GM10248 (cell line): ENCODE data around the gene GNMT.

ENCODE experiments used
- CTCF ChIA-PET: fragments of 300-600 bp; sonication (Branson Sonifier 250); formaldehyde crosslinking; extraction: SDS; loops from one replicate; lab custom pipeline; 2021; ENCODE audit warnings: antibody characterized with exemption; lab: Yijun Ruan, JAX
- POLR2A ChIA-PET: fragments of 350-650 bp; sonication (Branson Sonifier 250); formaldehyde crosslinking; extraction: SDS; loops from one replicate; lab custom pipeline; 2020; ENCODE audit warnings: antibody characterized with exemption; lab: Yijun Ruan, JAX
- DNase-seq: peaks from one replicate; pipeline ENCODE4 v3.0.0; 2012; ENCODE audit errors: extremely low spot score
- TF ChIP-seq, protein P1 (sequence below): IDR thresholded peaks from 2 replicates; pipeline ENCODE4 v1.5.1; 2012; ENCODE audit warnings: mild to moderate bottlenecking, low read depth; ENCODE audit errors: extremely low read depth, missing control alignments, control extremely low read depth

Gene GNMT

DNA sequence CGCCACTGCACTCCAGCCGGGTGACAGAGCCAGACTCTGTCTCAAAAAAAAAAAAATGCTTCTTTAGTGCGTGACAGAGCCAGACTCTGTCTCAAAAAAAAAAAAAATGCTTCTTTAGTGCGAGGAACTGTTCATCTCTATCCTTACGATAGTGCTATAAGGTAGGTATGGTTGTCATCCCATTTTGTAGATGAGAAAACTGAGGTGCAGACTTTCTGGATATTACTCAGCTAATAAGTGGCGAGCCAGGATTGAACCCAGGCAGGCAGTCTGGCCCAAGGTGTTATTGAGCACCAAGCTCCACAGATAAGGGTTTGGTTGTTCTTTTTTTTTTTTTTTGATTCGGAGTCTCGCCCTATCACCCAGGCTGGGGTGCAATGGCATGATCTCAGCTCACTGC is 41.3 kb downstream of the GNMT start:
- POLR2A ChIA-PET: interaction anchor here (0.6 to 0.7 kb wide), 2 partner anchors 18 to 345 kb away, joined by 3 to 5 read pairs; partner anchors contain the start of gene PPP2R5D
- DNase-seq: no peak
- TF ChIP-seq, protein P1, sequence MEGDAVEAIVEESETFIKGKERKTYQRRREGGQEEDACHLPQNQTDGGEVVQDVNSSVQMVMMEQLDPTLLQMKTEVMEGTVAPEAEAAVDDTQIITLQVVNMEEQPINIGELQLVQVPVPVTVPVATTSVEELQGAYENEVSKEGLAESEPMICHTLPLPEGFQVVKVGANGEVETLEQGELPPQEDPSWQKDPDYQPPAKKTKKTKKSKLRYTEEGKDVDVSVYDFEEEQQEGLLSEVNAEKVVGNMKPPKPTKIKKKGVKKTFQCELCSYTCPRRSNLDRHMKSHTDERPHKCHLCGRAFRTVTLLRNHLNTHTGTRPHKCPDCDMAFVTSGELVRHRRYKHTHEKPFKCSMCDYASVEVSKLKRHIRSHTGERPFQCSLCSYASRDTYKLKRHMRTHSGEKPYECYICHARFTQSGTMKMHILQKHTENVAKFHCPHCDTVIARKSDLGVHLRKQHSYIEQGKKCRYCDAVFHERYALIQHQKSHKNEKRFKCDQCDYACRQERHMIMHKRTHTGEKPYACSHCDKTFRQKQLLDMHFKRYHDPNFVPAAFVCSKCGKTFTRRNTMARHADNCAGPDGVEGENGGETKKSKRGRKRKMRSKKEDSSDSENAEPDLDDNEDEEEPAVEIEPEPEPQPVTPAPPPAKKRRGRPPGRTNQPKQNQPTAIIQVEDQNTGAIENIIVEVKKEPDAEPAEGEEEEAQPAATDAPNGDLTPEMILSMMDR: no peak
- CTCF ChIA-PET: interaction anchor here (0.7 to 1.4 kb wide), 4 partner anchors 11 to 227 kb away, joined by 3 read pairs; partner anchors contain the start of genes DNPH1 and PEX6

DNA sequence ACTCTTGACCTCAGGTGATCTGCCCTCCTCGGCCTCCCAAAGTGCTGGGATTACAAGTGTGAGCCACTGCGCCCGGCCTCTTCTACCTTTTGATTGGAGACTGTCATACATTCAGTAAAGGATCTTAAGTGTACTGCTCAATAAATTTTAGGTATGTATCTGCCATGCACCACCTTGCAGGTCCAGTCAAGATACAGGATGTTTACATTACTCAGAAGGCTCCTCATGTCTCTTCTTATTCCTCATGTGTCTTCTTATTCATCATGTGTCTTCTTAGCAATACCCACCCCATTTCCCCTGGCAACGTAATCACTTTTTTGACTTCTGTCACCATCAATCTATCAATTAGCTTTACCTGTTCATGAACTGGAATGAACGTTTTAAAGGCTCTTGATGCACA is 45.3 kb downstream of the GNMT start:
- DNase-seq: no peak
- TF ChIP-seq, protein P1: no peak
- POLR2A ChIA-PET: no interaction called here
- CTCF ChIA-PET: interaction anchor here (1.0 to 2.6 kb wide), 2 partner anchors 18 to 138 kb away, joined by 3 to 11 read pairs; no protein-coding TSS in a partner anchor

DNA sequence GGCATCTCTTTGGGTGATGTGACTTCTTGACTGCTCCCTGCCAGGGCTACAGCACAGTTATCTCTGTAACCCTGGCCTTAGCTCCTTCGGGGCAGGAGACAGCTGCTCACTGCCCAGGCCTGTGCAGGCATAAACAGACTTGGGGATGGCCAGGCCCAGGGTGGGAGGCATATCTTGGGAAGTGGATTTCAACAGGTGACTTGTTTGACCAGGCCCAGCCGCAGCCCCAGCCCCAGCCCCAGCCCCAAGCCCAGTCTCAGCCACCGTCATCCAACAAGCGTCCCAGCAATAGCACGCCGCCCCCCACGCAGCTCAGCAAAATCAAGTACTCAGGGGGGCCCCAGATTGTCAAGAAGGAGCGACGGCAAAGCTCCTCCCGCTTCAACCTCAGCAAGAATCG is 45.7 kb downstream of the GNMT start:
- CTCF ChIA-PET: interaction anchor here (2.6 kb wide), 1 partner anchor 138 kb away, joined by 11 read pairs; no protein-coding TSS in a partner anchor
- DNase-seq: no peak
- TF ChIP-seq, protein P1: no peak
- POLR2A ChIA-PET: interaction anchor here (0.5 kb wide), 1 partner anchor 1111 kb away, joined by 5 read pairs; the partner anchor contains the start of gene USP49

DNA sequence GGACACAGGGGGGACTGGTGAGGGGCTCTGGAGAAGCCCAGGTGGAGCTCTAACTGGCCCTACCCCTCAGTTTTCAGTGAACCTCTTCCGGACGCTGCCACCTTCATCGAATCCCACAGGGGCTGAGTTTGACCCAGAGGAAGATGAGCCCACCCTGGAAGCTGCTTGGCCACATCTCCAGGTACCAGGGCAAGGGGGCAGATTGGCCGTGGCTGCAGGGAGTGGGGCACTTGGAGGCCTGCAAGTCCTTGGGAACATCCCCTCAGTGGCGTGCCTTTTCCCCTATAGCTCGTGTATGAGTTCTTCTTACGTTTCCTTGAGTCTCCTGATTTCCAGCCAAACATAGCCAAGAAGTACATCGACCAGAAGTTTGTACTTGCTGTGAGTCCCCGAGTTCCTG is 46.6 kb downstream of the GNMT start:
- no peak for DNase-seq
- POLR2A ChIA-PET: interaction anchor here (0.5 kb wide), 1 partner anchor 1112 kb away, joined by 5 read pairs; the partner anchor contains the start of gene USP49
- CTCF ChIA-PET: interaction anchor here (1.8 to 2.6 kb wide), 2 partner anchors 54 to 137 kb away, joined by 5 to 11 read pairs; no protein-coding TSS in a partner anchor
- TF ChIP-seq, protein P1: no peak

- DNase-seq: peak; percentile 32
- POLR2A ChIA-PET: no interaction called here
- CTCF ChIA-PET: interaction anchor here (1.0 to 2.0 kb wide), 4 partner anchors 10 to 135 kb away, joined by 3 to 8 read pairs (median 6); no protein-coding TSS in a partner anchor
- TF ChIP-seq, protein P1: peak; percentile 46
These were observed 48.6 kb downstream of the GNMT start for GRCh38 chr6:43009124-43009523.

DNA sequence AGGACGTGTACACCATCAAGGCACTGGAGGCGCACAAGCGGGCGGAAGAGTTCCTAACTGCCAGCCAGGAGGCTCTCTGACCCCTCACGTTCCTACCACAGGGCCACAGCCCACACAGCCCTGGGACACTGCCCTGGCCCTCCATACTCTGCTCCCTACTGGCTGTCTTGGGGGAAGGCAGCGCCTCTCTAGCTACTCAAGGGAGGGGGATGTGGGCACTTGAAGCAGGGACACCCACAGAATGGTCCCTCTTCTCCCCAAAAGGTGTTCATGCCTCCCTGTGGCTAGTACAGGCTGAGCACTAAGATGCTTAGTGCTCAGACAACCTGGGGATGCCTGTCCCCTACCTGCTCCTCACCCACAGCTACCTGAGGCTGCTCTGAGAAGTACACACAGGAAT is 50.7 kb downstream of the GNMT start:
- ChIA-PET POLR2A (no interaction called here), CTCF (interaction anchor here (1.2 to 1.8 kb wide), 4 partner anchors 11 to 48 kb away, joined by 3 to 6 read pairs (median 4); partner anchors contain the start of genes KLC4, MRPL2 and RRP36)
- no peak for DNase-seq
- TF ChIP-seq, protein P1: no peak
